ENCODE results near the gene MTARC1.

GRCh38 chr1:220803401-220804201, 16.9 kb downstream of the MTARC1 start:
- peak; percentile 51 to 80 (median 74) for TF ChIP-seq CTCF (IDR thresholded peaks at IDR 0.05)
- TF ChIP-seq POLR2A (IDR thresholded peaks at IDR 0.05) = no peak
- no peak for TF ChIP-seq EP300 (IDR thresholded peaks at IDR 0.05)
